RPMI7951 (cell line): Measurements from ENCODE around the gene GNB1. TPM values are rescaled to one million over a fixed set of nuclear protein-coding genes. Genes with fewer than 3 reads are reported as not detected.
A peak's percentile ranks its signal among the peaks of the same experiment; 100 is the strongest.
"Not testable (repeated sequence)": the region's sequence is repeated elsewhere in the genome, so short reads cannot be mapped to it uniquely, and the experiment has no call there.

Source experiments
- DNase-seq: peaks from one replicate; pipeline ENCODE4 v3.0.0-alpha.2; 2012; ENCODE audit warnings: low read depth
- total RNA-seq: library from RNA; depleted of rRNA; stranded (reverse); fragments of >200 nt; shearing (Covaris generic); gene quantifications from 2 replicates; pipeline ENCODE4 v1.2.3, GENCODE V29; 2014; rRNA removed

GNB1 gene
- 87.6 and 97.9 TPM in 2 replicates for total RNA-seq

GRCh38 chr1:1890506-1891348 lies at the start of gene GNB1:
Gene GNB1 (minus strand): TSS chr1:1891087. CDS start chr1:1825453, 65,634 bp downstream.
- peak; percentile 90 for DNase-seq

- DNase-seq: no peak
Measured at GRCh38 chr1:1940123-1940425, 49.2 kb upstream of the GNB1 start.

- DNase-seq: no peak
Measured at GRCh38 chr1:1939296-1940122, 48.6 kb upstream of the GNB1 start.

- DNase-seq: no peak
Measured at GRCh38 chr1:1938613-1939295, 47.9 kb upstream of the GNB1 start.

- DNase-seq: no peak
Measured at GRCh38 chr1:1938276-1938573, 47.3 kb upstream of the GNB1 start.

GRCh38 chr1:1937549-1938275 lies 46.8 kb upstream of the GNB1 start:
- DNase-seq: no peak

GRCh38 chr1:1937061-1937460 lies 46.2 kb upstream of the GNB1 start:
- no peak for DNase-seq

GRCh38 chr1:1934848-1935247 lies 44.0 kb upstream of the GNB1 start:
- DNase-seq: not testable (repeated sequence)

- no peak for DNase-seq
Measured at GRCh38 chr1:1929639-1930545, 39.0 kb upstream of the GNB1 start.

GRCh38 chr1:1929102-1929638 lies 38.3 kb upstream of the GNB1 start:
- no peak for DNase-seq

GRCh38 chr1:1928231-1929101 lies 37.6 kb upstream of the GNB1 start:
- DNase-seq: no peak

GRCh38 chr1:1927751-1928150 lies 36.9 kb upstream of the GNB1 start:
- DNase-seq: no peak

GRCh38 chr1:1926886-1927660 lies 36.2 kb upstream of the GNB1 start:
- no peak for DNase-seq

GRCh38 chr1:1926346-1926811 lies 35.5 kb upstream of the GNB1 start:
- DNase-seq: no peak

GRCh38 chr1:1925437-1926345 lies 34.8 kb upstream of the GNB1 start:
- no peak for DNase-seq

- no peak for DNase-seq
Measured at GRCh38 chr1:1924849-1925248, 34.0 kb upstream of the GNB1 start.

GRCh38 chr1:1924386-1924785 lies 33.5 kb upstream of the GNB1 start:
- DNase-seq: no peak
